GM10266 (cell line): ENCODE measurements around the gene NTF4.
A peak's percentile ranks its signal among the peaks of the same experiment; 100 is the strongest.

ENCODE experiments used
- DNase-seq: peaks from one replicate; pipeline ENCODE4 v3.0.0; 2012; ENCODE audit errors: extremely low spot score
- CTCF ChIP-seq: IDR thresholded peaks from 2 replicates; pipeline ENCODE4 v1.5.1; 2012; ENCODE audit warnings: mild to moderate bottlenecking, low read depth; ENCODE audit not compliant: control insufficient read depth, insufficient read depth; ENCODE audit errors: missing control alignments

The NTF4 gene

GRCh38 chr19:49107625-49108459 lies 43.2 kb upstream of the NTF4 start:
- TF ChIP-seq CTCF = no peak

DNA sequence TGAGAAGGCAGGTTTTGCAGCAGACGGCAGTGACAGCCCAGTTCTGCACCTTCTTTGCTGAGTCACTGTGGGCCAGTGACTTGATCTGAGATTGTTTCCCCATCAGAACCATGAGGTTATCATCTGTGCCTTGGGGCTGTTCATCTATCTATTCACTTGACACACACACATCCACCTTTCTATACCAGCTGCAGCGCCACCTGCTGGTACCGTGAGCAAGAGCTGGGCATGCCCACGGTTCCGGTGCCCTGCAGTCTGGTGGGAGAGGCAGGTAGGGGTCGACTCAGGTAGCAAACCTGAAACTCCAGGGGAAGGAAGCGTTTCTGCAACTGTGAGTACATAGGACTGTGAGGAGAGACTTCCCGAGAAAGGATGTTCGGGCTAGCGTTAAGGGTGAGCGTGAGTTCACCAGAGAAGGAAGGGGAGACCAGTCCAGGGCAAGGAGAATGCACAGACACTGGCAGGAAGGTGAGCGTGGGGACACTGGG lies 42.1 kb upstream of the NTF4 start:
- peak; percentile 65 for DNase-seq
- TF ChIP-seq CTCF = peak; percentile 83

More at GRCh38 chr19:49107625-49108459, 43.2 kb upstream of the NTF4 start:
- DNase-seq = no peak

- no peak for DNase-seq
- TF ChIP-seq CTCF = no peak
Measured at GRCh38 chr19:49104229-49104864, 39.7 kb upstream of the NTF4 start.

GRCh38 chr19:49103331-49104085 lies 38.9 kb upstream of the NTF4 start:
- no peak for TF ChIP-seq CTCF
- no peak for DNase-seq

- DNase-seq = no peak
Measured at GRCh38 chr19:49102303-49102702, 37.7 kb upstream of the NTF4 start.

DNA sequence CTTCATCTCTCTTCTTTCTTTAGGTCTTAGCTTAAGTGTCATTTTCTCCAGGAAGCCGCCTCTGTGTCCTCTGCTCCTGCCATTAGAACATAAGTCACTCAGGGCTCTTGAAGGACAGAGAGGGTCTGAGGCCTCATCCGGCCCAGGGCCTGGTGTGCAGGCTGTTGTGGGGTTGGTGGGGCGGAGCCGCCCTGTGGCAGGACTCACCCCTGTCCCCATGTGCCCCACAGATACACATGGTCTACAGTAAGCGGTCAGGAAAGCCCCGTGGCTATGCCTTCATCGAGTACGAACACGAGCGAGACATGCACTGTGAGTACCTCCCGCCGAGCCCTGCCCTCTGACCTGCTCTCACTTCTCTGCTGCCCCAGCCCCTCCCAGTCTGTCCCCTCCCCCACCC lies 36.5 kb upstream of the NTF4 start:
- DNase-seq = no peak
- TF ChIP-seq CTCF = no peak

More at GRCh38 chr19:49102303-49102702, 37.7 kb upstream of the NTF4 start:
- TF ChIP-seq CTCF = no peak
